GM04503 (cell line): ENCODE data around the gene CDC42EP1.
A peak's percentile ranks its signal among the peaks of the same experiment; 100 is the strongest.
"Not testable (repeated sequence)": the region's sequence is repeated elsewhere in the genome, so short reads cannot be mapped to it uniquely, and the experiment has no call there.

Experiments
- DNase-seq: peaks from one replicate; pipeline ENCODE4 v3.0.0-alpha.2; 2012; ENCODE audit warnings: low read depth

The CDC42EP1 gene

GRCh38 chr22:37534445-37534844 lies 25.8 kb upstream of the CDC42EP1 start:
- no peak for DNase-seq

- DNase-seq, result no peak
Observed at GRCh38 chr22:37535159-37535558, 25.1 kb upstream of the CDC42EP1 start.

GRCh38 chr22:37538590-37539357 lies 21.5 kb upstream of the CDC42EP1 start:
- no peak for DNase-seq

GRCh38 chr22:37539790-37540189 lies 20.5 kb upstream of the CDC42EP1 start:
- not testable (repeated sequence) for DNase-seq

GRCh38 chr22:37542416-37542815 lies 17.9 kb upstream of the CDC42EP1 start:
- not testable (repeated sequence) for DNase-seq

- no peak for DNase-seq
Observed at GRCh38 chr22:37542959-37543358, 17.3 kb upstream of the CDC42EP1 start.

GRCh38 chr22:37544955-37545702 lies 15.2 kb upstream of the CDC42EP1 start:
- no peak for DNase-seq

- DNase-seq, result peak; percentile 85
Observed at GRCh38 chr22:37545703-37546436, 14.4 kb upstream of the CDC42EP1 start.

- peak; percentile 58 for DNase-seq
Observed at GRCh38 chr22:37546437-37547250, 13.6 kb upstream of the CDC42EP1 start.

GRCh38 chr22:37547251-37547741 lies 13.0 kb upstream of the CDC42EP1 start:
- DNase-seq, result no peak

GRCh38 chr22:37549704-37550059 lies 10.6 kb upstream of the CDC42EP1 start:
- DNase-seq, result no peak

GRCh38 chr22:37550921-37551320 lies 9.4 kb upstream of the CDC42EP1 start:
- DNase-seq, result not testable (repeated sequence)

- DNase-seq, result no peak
Observed at GRCh38 chr22:37551981-37552380, 8.3 kb upstream of the CDC42EP1 start.

- no peak for DNase-seq
Observed at GRCh38 chr22:37552524-37553163, 7.6 kb upstream of the CDC42EP1 start.

GRCh38 chr22:37553725-37554124 lies 6.6 kb upstream of the CDC42EP1 start:
- DNase-seq, result no peak

GRCh38 chr22:37555029-37555428 lies 5.3 kb upstream of the CDC42EP1 start:
- no peak for DNase-seq

GRCh38 chr22:37556710-37557109 lies 3.6 kb upstream of the CDC42EP1 start:
- DNase-seq, result no peak

- DNase-seq, result no peak
Observed at GRCh38 chr22:37557321-37558001, 2.8 kb upstream of the CDC42EP1 start.

GRCh38 chr22:37558815-37559214 lies 1.5 kb upstream of the CDC42EP1 start:
- no peak for DNase-seq

GRCh38 chr22:37559521-37559900 lies 769 bp upstream of the CDC42EP1 start:
- no peak for DNase-seq
